ENCODE measurements around the gene SNAI3. TPM values are rescaled to one million over a fixed set of nuclear protein-coding genes. Genes with fewer than 3 reads are reported as not detected.
"Not testable (repeated sequence)": the region's sequence is repeated elsewhere in the genome, so short reads cannot be mapped to it uniquely, and the experiment has no call there.

SNAI3 gene
- total RNA-seq, 1 donor from 2014 or later, result 0.43 TPM

GRCh38 chr16:88673716-88674379 lies 12.5 kb downstream of the SNAI3 start:
- DNase-seq (ENCODE audit: low spot score), result no peak
- ATAC-seq, result no peak

GRCh38 chr16:88672776-88673175 lies 13.5 kb downstream of the SNAI3 start:
- ATAC-seq, result no peak
- DNase-seq (ENCODE audit: low spot score), result no peak

- DNase-seq (ENCODE audit: low spot score) (no peak), ATAC-seq (no peak)
Observed at GRCh38 chr16:88671806-88672205, 14.5 kb downstream of the SNAI3 start.

GRCh38 chr16:88669980-88670379 lies 16.3 kb downstream of the SNAI3 start:
- DNase-seq (ENCODE audit: low spot score) (no peak), ATAC-seq (no peak)

GRCh38 chr16:88669493-88669892 lies 16.8 kb downstream of the SNAI3 start:
- ATAC-seq, result not testable (repeated sequence)

GRCh38 chr16:88667461-88667860 lies 18.8 kb downstream of the SNAI3 start:
- DNase-seq (ENCODE audit: low spot score) (no peak), ATAC-seq (no peak)

More at GRCh38 chr16:88669493-88669892, 16.8 kb downstream of the SNAI3 start:
- DNase-seq (ENCODE audit: low spot score), result not testable (repeated sequence)

GRCh38 chr16:88665570-88665969 lies 20.7 kb downstream of the SNAI3 start:
- ATAC-seq (no peak), DNase-seq (ENCODE audit: low spot score) (no peak)

- ATAC-seq (peak; percentile 50), DNase-seq (ENCODE audit: low spot score) (peak; percentile 79)
Observed at GRCh38 chr16:88665148-88665547, 21.2 kb downstream of the SNAI3 start.

- peak; percentile 92 for ATAC-seq
- DNase-seq (ENCODE audit: low spot score), result peak; percentile 98
Observed at GRCh38 chr16:88662843-88663606, 23.3 kb downstream of the SNAI3 start, which contains the start of gene MVD. TSS of gene MVD (minus strand) at chr16:88663091. CDS start at chr16:88663080, 11 bp downstream.

- no peak for DNase-seq (ENCODE audit: low spot score)
- ATAC-seq, result peak; percentile 2
Observed at GRCh38 chr16:88662222-88662842, 24.0 kb downstream of the SNAI3 start.

- DNase-seq (ENCODE audit: low spot score), result no peak
- no peak for ATAC-seq
Observed at GRCh38 chr16:88661468-88661867, 24.8 kb downstream of the SNAI3 start.

GRCh38 chr16:88659160-88659559 lies 27.1 kb downstream of the SNAI3 start:
- DNase-seq (ENCODE audit: low spot score), result no peak
- ATAC-seq, result no peak

GRCh38 chr16:88658714-88659113 lies 27.6 kb downstream of the SNAI3 start:
- DNase-seq (ENCODE audit: low spot score), result no peak
- ATAC-seq, result no peak

- DNase-seq (ENCODE audit: low spot score), result no peak
- no peak for ATAC-seq
Observed at GRCh38 chr16:88657371-88657770, 28.9 kb downstream of the SNAI3 start.

GRCh38 chr16:88656291-88656980 lies 29.9 kb downstream of the SNAI3 start:
- DNase-seq (ENCODE audit: low spot score) (no peak), ATAC-seq (no peak)

- DNase-seq (ENCODE audit: low spot score), result no peak
- ATAC-seq, result no peak
Observed at GRCh38 chr16:88655733-88656281, 30.5 kb downstream of the SNAI3 start.

- DNase-seq (ENCODE audit: low spot score) (no peak), ATAC-seq (no peak)
Observed at GRCh38 chr16:88655053-88655732, 31.1 kb downstream of the SNAI3 start.

- no peak for DNase-seq (ENCODE audit: low spot score)
Observed at GRCh38 chr16:88654363-88655052, 31.8 kb downstream of the SNAI3 start.

GRCh38 chr16:88653596-88654362 lies 32.5 kb downstream of the SNAI3 start:
- DNase-seq (ENCODE audit: low spot score) (no peak), ATAC-seq (no peak)

More at GRCh38 chr16:88654363-88655052, 31.8 kb downstream of the SNAI3 start:
- no peak for ATAC-seq

Data from left lobe of liver (tissue), 2 donors.